Heart left ventricle (tissue), 13 donors: ENCODE data around the gene MVB12B.

Experiments
- POLR2A ChIP-seq, 2 donors: fragments of 450-650 bp; IDR thresholded peaks; one replicate each; pipeline ENCODE4 v1.6.1; 2017; ENCODE audit warnings: antibody characterized with exemption in 2 of 2, mild to moderate bottlenecking in 2 of 2, moderate library complexity in 2 of 2
- TF ChIP-seq, protein P1 (sequence below), 12 donors: fragments of 200-600 bp; sonication (generic) in 4 of 12; IDR thresholded peaks; one replicate each; pipeline versions ENCODE4 v1.5.0 to v1.8.0; 2018 to 2022; ENCODE audit warnings: antibody characterized with exemption in 12 of 12, mild to moderate bottlenecking in 5 of 12
- donor health status: ischemic (EF 13 %, LVEDD 7.1; RV severe dilation, severe dysfunction).
- donor health status: DM: no; HTN: yes; CAD: no.
- donor health status: DM: no; HTN: no; CAD: no.
- donor health status: ischemic (EF 25% LVEDD 6.9; RV normal size, moderate dysfunction).
- donor health status: ischemic (EF 25% LVEDD 5.7; RV mildly dilated, moderate dysfunction).
- donor health status: ischemic (EF 35%, LVEDD 5.7; RV mildly dilated, moderate dysfunction).
- donor health status: nonischemic (EF 11% LVEDD 7.7; RV severe dilation, severe dysfunction).
- donor health status: DM: yes; HTN: yes; CAD: no.
- donor health status: PGD.
- donor health status: ischemic (EF 29% LVEDD 5.4; RV normal size, mild dysfunction).
- donor health status: nonischemic (EF 23%, LVEDD 6.1; RV moderate dilation, normal function).

GRCh38 chr9:126533926-126534310, 207.3 kb downstream of the MVB12B start:
- TF ChIP-seq, protein P1, sequence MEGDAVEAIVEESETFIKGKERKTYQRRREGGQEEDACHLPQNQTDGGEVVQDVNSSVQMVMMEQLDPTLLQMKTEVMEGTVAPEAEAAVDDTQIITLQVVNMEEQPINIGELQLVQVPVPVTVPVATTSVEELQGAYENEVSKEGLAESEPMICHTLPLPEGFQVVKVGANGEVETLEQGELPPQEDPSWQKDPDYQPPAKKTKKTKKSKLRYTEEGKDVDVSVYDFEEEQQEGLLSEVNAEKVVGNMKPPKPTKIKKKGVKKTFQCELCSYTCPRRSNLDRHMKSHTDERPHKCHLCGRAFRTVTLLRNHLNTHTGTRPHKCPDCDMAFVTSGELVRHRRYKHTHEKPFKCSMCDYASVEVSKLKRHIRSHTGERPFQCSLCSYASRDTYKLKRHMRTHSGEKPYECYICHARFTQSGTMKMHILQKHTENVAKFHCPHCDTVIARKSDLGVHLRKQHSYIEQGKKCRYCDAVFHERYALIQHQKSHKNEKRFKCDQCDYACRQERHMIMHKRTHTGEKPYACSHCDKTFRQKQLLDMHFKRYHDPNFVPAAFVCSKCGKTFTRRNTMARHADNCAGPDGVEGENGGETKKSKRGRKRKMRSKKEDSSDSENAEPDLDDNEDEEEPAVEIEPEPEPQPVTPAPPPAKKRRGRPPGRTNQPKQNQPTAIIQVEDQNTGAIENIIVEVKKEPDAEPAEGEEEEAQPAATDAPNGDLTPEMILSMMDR (IDR thresholded peaks at IDR 0.05) = no peak
- no peak for TF ChIP-seq POLR2A (IDR thresholded peaks at IDR 0.05)
